GM12872 (cell line): ENCODE results near the gene PHETA1.

Source experiments
- CTCF ChIP-seq: IDR thresholded peaks from 3 replicates; pipeline ENCODE4 v1.5.1; 2011; ENCODE audit warnings: low read depth, mild to moderate bottlenecking, low read length, moderate library complexity; ENCODE audit not compliant: insufficient read depth

Gene PHETA1

GRCh38 chr12:111337371-111337770 lies 31.5 kb downstream of the PHETA1 start:
- no peak for TF ChIP-seq CTCF

GRCh38 chr12:111335811-111336210 lies 33.1 kb downstream of the PHETA1 start:
- no peak for TF ChIP-seq CTCF

- no peak for TF ChIP-seq CTCF
Measured at GRCh38 chr12:111334393-111334915, 34.4 kb downstream of the PHETA1 start.

GRCh38 chr12:111330800-111331752 lies 37.8 kb downstream of the PHETA1 start:
- peak; percentile 55 for TF ChIP-seq CTCF

GRCh38 chr12:111328138-111328537 lies 40.8 kb downstream of the PHETA1 start:
- TF ChIP-seq CTCF: no peak

GRCh38 chr12:111327474-111327873 lies 41.4 kb downstream of the PHETA1 start:
- no peak for TF ChIP-seq CTCF

GRCh38 chr12:111322336-111323250 lies 46.3 kb downstream of the PHETA1 start:
- no peak for TF ChIP-seq CTCF
